ENCODE data around the gene QRICH1.

GRCh38 chr3:49122451-49122850 is 28.6 kb upstream of the QRICH1 start:
- TF ChIP-seq CTCF (IDR thresholded peaks at IDR 0.05) (no peak), POLR2A (IDR thresholded peaks at IDR 0.05) (no peak)
